HG03342 (cell line): ENCODE data around the gene SPOUT1.

ENCODE experiments used
- ATAC-seq: cut with Tn5 transposase; IDR thresholded peaks from one replicate; pipeline ENCODE4 v1.9.1; 2021; ENCODE audit warnings: mild to moderate bottlenecking, moderate library complexity; ENCODE audit not compliant: unreplicated experiment

Gene SPOUT1

DNA sequence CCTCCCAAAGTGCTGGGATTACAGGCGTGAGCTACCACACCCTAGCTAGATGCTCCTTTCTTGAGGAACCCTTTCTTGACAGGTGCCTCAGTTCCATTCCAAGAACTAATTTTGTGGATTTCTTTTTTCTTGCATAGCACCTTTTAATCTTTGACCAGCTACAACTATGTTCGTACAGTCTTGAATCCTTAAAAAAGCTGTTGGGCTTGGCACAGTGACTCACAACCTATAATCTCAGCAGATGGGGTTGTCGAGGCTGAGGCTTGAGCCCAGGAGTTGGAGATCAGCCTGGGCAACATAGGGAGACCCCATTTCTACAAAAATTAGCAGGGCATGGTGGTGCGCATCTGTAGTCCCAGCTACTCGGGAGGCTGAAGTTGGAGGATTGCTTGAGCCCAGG lies 56.5 kb downstream of the SPOUT1 start:
- ATAC-seq, result no peak

DNA sequence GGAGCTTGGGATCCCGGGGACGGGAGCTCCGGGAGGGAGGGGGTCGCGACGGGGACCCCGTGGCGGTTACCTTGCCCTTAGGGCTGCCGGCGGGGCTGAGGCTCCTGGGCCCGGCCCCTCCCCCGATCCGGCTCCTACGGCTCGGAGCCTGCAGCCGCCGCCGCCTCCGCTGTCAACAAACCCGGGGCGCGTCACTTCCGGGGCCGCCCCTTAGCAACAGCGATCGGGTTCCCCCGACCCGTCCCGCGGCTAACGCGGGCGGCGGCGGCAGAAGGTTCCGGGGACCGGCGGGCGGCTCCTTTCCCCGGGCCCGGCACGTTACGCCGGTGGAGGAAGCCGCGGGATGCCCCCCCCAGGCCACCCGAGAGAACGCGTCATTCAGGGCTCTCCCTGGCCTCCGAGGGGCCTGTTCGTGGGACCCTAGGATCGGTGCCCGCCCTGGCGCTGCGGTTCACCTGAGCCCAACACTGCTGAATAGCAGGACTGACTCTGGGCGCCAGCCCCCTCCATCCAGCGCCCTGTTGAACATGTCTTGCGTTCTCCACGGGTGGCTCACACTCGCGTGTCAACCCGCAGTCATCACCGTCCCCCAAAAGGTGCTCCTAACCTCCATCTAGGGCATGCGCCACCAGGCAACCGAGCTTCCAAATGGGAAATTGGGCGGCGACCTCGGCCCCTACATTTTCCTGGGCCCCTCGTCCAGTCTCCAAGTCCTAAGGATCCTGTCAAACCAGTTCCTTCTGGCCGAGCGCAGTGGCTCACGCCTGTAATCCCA lies 57.7 kb downstream of the SPOUT1 start, which contains the start of gene ZER1:
TSS of gene ZER1 (minus strand) at position 183 of the 775 bp plus-strand sequence. CDS start 16,362 bp downstream, outside the sequence.
- ATAC-seq, result peak; percentile 89

DNA sequence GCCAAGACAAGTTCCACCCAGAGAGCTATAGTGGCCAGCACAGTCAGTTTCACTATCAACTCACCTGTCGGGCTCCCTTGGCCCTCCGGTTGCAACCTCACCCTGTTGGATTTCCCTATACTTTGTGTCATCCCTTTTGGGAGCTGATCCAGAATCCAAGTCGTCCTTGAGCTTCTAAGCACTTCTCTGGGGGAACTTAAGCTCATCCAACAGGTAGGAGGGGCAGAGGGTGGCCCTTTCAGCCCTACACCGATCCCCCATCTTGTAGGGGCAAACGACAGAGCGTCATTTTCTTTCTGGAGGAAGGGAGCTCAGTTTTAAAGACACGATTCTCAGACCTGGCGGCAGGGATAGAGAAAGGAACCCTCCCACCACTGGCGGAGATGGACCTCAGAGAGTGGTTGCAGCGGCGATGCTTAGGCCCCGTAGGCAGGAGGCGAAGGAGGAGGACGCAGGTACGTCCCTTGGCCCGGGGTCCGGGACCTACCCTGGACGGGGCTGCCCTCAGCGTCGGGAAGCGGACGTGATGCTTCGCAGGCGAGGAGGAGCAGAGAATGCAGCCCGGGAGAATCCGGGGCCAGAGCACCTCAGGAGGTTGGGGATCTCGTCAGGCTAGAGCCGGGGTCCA lies 58.4 kb downstream of the SPOUT1 start:
- peak; percentile 10 for ATAC-seq

DNA sequence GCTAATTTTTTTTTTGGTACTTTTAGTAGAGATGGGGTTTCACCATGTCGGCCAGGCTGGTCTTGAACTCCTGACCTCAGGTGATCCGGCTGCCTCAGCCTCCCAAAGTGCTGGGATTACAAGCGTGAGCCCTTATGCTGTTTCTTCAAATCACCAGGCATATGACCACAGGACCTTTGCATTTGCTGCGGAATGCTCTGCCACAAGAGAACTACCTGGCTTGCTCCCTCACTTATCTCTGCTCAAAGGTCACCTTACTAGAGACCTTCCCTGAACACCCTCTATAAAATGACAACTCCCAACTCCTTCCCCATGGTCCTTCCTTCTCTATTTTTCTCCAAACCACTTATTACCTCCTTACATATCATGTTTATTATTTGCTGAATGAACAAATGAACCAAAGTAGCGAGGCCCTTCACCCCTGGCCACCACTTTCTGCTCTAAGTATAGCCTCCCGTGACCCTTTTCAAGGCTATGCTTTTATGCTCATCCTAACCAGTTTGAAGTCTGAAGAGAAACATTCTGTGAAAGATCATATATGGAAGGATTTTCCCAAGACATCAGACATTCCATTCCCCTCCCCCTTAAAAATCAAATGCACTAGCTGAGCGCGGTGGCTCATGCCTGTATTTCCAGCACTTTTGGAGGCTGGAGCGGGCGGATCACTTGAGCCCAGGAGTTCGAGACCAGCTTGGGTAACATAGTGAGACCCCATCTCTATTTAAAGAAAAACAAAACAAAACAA lies 59.1 kb downstream of the SPOUT1 start:
- ATAC-seq, result no peak
